Hypothalamus (tissue), 51 donors: ENCODE measurements around the gene CNPY1.
"Not testable (repeated sequence)": the region's sequence is repeated elsewhere in the genome, so short reads cannot be mapped to it uniquely, and the experiment has no call there.

ENCODE experiments used
- DNase-seq, 51 donors: peaks; one replicate each; lab custom pipeline; 2025; lab: John Stamatoyannopoulos, UW

CNPY1 gene

DNA sequence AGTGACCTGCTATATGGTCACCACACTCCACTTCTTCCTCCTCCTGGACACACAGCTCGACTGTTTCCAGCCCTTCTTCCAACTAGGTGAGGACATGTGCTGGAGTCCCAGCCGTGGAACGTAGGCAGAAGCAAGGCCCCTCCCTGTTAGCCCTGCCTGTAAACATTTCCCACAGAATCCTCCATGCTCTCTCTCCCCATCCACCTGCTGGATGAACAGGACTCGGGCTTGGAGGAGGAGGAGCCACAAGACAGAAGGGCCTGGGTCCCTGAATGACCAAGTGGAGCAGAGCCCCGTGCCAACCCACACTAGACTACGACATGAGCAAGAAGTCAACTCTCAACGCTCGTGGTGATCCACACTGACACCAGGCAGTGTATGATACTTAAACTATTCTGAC lies 9.9 kb downstream of the CNPY1 start:
- DNase-seq = no peak

DNA sequence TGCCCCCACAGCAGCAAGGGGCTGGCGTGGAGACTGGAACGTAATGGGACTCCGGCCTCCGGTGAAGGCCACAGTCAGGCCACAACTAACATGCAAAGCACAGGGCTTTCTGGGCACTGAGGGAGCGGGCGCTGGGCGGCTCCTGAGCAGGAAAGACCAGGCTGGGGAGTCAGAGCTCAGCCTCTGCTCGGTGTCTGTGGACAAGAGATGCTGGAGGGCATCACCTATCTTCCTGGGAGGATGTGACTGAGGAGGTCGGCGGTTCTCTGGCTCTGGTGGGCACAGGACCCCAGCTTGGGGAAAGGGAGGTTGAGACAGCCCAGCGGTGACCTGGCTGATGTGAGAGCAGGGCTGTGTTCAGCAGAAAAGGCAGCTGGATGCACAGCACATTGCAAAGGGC lies 11.7 kb downstream of the CNPY1 start:
- no peak for DNase-seq

DNA sequence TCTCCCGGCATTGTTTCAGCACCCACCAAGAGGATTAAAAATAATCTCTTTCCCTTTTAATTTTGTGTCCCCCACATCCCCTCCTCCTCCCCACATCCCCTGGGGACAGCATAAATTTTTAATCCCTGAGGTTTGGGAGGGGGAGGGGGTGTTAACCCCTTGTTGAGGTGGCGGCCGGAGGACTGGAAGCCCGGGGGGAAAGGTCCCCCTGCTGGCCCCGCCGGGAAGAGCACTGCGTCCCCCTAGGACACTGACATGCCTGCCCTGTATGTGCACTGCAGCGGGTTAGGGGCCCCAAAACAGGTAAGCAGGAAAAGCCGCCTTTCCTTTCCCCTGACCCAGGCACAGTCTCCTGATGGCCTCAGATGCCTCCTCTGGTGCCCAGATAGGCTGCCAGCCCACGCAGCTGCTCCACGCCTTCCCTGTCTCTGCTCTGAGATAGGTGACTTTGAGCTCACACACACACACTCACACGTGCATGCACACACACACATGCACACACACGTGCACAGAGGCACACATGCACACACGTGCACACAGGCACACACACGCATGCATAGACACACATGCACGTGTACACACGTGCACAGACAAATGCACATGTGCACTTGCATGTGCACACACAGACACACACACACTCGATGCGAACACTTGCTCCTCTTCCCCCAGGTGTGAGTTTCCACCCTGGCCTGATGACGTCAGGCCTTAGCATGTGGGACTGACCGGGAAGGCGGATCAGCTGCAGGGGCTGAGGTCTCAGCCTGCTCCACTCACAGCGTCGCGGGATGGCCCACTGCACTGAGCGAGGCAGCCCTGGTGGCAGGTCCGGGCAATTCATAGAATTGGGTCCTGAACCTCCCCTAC lies 12.3 kb downstream of the CNPY1 start:
- peak in 3 of 51 donors; percentile 13 to 26 (median 22) for DNase-seq

DNA sequence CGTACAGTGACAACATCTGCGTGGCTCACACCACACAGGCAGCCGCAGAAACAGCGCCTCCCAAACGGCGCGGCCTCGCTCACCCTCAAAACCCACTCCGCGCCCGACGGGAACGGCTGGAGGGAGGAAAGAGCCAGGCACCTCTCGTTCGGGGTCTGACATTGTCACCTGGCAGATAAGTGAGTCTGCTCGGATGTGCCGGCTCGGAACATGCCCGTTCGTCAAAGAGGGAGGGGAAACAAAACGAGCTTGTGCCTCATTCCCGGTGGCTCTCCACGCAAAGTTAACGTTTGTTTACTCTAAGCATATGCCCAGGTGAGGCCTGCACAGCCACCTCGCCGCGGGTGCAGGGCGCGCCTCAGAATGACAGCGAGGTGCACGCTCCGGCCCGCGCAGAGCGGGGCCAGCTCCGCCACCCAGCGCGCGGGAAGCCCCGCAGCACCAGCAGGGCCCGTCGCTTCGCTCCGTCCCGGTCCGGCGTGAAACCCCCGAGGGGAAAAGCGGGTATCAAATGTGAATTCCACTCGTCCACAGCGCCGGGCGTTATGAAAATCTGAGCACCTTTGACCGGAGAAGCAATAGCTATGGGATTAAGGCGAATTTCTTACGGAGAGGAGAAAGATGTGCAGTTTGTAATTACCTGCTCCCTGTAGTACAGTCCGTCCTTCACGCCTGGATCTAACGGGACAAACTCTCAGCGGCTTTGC lies 13.1 kb downstream of the CNPY1 start:
- no peak for DNase-seq

DNA sequence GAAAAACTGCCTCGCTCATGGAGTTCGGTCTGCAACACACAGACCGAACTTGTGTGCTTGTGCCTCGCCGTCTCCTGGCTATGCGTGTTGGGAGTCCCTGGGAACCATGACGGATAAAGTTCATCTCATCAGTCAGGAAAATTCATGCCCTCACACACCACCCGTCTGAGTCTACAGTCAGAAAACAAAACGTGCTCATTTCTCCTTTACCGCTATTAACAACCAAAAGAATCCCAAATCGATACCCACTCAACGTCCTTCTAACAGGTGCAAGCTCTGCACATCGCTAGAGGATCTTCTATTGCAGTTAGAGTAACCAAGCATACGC lies 13.6 kb downstream of the CNPY1 start:
- no peak for DNase-seq

DNA sequence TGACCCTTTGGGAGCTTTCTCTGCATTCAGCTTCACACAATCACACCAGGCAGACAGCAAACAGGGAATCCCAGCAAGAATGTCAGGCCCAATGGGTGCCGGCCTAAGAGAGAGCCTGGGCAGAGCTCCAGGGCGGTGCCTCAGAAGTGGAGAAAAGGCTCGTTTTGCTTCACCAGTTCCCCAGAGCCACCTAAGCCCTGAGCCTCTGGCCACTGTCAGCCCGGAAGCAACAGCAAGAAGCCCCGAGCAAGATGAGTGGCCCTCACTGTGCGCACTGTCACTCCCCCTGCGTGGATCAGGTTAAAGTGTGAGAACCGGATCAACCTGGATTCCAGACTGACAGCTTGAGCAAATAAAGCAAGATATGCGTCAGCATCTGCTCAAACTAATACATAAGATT lies 14.7 kb downstream of the CNPY1 start:
- DNase-seq = no peak

DNA sequence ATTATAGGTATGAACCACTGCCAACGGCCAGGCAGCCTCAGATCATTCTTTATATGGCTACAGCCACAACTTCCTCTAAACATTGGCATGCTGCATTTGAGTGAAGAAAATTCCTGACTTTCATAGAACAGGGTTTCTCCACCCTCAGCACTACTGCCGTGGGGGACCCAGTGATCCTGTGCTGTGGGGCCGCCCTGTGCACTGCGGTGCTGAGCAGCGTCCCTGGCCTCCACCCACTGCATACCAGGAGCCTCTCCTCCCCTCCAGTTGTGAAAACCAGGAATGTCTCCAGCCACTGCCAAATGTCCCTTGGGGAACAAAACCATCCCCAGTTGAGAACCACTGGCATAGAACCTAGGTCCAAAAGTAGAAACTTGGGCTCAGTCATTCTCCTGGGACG lies 15.8 kb downstream of the CNPY1 start:
- no peak for DNase-seq

DNA sequence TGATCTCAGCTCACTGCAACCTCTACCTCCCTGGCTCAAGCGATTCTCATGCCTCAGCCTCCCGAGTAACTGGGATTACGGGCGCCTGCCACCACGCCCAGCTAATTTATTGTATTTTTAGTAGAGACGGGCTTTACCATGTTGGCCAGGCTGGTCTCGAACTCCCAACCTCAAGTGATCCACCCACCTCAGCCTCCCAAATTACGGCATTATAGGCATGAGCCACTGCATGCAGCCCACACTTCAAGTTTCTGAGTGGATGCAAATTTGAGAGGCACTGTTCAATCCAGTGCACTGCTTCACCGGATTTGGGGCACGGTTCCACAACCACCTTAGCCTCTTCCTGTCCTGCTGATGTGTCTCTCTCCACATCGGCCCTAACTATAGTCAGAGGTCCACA lies 16.5 kb downstream of the CNPY1 start:
- DNase-seq = no peak

DNA sequence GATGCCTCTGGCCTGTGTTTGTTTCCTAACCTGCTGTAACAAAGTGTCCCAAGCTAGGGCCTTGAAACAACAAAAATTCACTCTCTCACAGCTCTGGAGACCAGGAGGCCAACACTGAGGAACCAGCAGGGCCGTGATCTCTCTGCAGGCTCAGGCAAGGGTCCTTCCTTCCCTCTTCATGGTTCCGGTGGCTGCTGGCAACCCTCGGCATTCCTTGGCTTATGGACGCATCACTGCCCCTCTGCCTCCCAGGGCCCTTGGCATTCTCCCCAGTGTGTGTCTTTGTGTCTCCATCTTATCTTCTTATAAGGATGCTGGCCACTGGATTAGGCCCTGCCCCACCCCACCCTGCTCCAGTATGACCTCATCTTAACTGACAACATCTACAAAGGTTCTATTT lies 17.0 kb downstream of the CNPY1 start:
- DNase-seq = no peak

DNA sequence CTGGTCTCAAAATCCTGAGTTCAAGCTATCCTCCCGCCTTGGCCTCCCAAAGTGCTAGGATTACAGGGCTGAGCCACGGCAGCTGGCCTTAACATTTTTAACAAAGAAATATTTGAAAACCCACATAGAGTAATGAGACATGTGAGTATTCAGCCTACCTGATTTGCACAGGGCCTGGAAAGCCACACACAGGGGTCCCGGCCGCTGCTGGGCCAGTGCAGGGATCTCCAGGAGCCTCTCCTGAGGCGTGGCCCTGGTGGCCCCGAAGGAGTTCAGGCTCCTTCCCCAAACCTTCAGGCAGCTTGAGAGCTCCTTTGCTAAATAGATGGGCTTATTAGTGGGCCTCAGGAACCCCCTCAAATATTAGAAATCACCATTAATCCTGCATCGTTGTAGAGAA lies 18.7 kb downstream of the CNPY1 start:
- DNase-seq = no peak

DNA sequence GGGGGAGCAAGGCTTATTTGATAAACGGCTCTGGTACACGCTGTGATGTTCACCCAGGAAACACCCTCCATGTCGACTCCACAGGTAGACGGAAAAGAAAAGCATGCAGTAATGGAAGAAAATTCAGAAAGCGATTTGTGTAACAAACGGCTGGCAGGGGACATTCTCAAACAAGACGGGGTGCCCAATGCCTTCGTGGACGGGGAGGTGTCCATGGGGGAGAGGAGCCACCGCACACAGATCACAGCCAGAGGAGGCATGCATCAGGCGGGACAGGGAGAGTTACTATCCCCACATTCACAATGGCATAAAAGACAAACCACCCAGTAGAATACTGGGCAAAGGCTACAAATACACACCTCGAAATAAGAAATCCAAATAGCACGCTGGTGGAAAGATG lies 20.1 kb downstream of the CNPY1 start:
- no peak for DNase-seq

DNA sequence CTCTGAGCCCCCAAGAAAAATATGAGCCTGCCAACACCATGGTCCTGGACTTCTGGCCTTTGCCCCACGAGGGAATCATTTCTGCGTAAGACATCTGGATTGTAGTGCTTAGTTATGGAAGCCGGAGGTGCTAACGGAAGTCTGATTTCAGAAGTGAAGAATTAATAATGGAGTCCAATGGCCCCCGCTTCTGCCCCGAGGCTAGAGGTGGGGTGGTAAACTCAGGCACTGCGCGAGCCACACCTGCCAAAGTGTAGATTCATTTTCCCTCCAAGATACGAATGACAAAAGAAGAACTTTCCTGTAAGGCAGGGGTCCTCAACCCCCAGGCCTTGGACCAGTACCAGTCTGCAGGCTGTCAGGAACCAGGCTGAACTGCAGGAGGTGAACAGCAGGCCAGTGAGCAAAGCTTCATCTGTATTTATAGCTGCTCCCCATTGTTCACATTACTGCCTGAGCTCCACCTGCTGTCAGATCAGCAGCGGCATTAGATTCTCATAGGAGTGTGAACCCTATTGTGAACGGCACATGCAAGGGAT lies 22.3 kb downstream of the CNPY1 start:
- DNase-seq = no peak

DNA sequence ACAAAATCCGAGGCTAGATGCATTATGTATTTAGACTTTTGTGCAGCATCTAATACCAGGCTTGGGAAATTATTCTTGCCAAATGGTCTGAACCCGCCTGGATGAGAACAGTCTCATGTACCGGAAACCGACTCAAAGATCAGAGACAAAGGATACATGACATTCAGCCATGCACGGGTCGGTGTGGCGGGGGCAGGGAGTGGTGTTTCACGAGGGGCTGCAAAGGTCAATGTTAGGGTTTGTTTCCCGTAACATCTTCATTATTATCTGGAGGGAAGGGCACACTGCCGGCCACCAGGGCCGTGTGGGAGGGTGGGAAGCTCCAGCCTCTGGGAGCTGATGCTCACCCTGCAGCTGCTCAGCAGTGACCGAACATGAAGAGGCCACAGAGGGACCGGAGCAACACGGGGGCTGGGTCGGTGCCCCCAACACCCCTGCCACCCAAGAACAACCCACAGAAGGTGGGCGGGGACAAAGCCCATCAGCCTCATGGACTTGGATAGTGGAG lies 23.1 kb downstream of the CNPY1 start:
- DNase-seq = no peak

DNA sequence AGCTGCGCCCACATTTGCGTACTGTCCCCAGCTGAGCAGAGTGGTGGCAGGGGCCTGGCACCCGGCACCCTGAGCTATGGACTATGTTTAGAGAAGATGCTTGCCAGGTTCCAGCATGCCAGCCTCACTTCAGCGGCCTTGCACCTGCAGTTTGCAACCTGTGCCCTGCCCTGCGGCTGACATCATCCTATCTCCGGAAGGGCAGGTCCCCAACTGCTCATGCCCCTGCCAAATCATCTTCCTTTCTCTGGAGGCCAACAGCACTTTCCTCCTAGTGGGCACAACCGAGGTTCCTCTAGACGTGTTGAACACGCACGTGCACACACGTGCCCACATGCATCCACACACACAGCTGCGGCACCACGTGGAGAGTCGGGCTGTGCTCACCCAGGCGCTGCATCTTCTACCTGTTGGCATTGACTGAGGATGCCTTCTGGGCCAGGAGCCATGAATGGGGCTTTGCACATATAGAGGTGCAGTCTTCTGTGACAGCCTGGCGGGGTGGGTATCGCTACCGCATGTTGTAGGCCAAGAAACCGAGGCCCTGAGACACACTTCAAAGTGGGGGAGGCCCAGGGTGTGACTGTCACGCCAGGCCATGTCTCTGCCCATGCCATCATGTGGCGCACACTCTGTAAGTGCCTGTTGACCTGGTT lies 24.5 kb downstream of the CNPY1 start:
- no peak for DNase-seq

DNA sequence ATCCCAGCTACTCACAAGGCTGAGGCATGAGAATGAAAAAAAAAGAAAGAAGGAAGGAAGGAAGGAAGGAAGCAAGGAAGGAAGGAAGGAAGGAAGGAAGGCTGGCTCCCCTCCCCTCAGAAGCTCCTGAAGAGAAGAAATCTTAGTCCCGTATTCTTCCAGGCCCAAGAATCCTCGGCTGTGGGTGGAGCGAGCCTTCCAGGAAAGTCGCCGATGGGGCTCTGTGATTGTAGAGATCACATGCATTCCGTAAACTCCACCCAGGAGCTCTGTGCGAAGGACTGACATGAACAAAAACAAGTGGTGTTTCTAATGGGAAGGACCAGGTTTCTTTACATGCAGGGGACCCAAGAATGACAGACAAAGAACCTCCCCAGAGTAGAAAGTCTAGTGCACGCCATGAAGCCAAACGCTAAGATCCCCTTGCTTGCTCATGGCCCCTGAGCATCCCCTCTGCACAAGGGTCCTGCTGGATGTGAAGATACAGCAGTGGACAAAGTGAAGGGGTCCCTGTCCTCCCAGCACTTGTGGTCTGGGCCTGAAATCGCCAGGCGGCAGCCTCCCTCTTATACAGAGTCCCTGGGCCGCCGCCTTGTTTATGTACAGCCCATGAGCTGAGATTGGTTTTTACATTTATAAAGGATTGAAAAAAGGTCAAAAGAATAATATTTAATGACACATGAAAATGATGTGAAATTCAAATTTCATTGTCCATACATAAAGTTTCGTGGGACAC lies 25.2 kb downstream of the CNPY1 start:
- DNase-seq = no peak

DNA sequence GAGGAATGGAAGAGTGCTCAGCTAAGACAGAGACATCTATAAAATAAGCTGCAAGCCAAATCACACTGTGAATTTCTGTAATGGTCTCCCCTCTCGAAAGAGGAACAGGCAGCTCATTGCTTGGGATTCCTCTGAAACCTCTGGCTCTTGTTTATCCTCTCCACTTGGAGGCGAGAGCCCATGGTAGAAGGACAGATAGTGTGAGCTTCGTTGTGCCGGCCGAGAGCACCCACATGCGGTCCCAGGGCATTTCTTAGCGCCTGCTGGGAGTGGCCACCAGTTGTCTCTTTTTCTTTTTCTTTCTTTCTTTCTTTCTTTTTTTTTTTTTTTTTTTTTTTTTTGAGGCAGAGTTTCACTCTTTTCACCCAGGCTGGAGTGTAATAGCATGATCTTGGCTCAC lies 26.2 kb downstream of the CNPY1 start:
- DNase-seq = no peak

DNA sequence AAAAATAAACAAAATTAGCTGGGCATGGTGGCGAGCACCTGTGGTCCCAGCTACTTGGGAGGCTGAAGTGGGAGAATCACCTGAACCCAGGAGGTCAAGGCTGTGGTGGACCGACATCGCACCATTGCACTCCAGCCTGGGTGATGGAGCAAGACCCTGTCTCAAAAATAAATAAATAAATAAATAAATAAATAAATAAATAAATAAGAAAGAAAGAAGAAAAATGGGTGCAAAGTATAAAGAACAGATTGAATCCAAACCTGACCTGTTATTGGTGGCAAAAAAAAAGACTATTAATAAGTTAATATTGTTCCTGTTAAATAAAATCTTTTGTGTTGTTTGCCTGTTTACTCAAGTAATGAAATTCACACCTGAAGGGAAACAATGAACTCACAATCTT lies 27.0 kb downstream of the CNPY1 start:
- DNase-seq = not testable (repeated sequence)

DNA sequence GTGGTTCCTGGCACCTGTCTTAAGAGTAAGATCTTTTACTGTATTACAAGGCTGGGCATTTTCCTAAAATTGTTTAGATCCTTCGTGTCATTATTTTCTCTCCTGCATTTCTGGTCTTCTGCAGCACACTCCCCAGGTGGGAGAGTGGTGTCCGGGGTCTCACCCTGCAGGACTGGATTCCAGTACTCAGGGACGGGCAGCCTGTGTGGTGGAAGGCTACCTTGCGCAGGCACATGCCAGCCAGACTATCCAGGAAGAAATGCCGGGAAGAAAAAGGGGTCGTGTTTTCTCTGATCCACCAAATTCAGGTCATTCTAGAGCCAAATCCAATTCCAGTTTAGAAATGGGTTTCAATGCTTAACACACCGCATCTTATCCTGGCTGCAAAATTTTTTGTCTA lies 27.7 kb downstream of the CNPY1 start:
- no peak for DNase-seq

DNA sequence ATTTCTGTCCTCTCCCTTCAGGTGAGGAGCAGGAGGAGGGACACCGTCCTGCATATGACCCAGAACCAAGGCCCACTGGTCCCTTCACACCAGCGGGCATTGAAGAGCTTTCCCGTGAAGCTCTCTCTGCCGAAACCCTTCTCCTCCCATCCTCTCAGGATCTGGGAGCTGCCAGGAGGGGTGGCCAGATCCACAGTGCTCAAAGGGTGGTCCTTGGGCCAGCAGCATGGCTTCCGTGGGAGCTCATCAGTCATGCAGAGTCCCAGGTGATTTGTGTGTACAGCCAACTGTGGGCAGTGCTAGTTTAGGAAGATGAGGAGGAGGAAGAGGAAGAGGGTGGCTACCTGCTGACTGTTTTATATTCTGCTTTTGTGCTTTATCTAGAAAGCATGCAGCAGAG lies 28.4 kb downstream of the CNPY1 start:
- no peak for DNase-seq

DNA sequence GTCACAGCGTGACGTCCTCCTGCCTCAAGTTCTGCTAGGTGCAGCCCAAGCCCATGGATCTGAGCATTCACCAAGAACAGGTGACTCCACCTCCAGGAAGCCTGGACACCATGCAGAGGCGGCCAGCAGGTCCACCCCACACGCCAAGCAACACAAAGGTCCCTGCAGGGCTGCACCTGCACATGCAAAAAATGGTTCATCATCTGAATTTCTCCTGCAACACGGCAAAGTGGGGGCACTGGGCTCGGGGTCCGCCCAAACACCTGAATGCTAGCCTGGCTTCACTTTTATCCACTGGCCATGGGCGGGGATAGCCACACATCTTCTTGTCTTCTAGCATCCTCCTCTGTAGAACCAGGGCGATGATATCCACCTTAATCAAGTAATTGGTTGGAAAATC lies 28.9 kb downstream of the CNPY1 start:
- DNase-seq = no peak

DNA sequence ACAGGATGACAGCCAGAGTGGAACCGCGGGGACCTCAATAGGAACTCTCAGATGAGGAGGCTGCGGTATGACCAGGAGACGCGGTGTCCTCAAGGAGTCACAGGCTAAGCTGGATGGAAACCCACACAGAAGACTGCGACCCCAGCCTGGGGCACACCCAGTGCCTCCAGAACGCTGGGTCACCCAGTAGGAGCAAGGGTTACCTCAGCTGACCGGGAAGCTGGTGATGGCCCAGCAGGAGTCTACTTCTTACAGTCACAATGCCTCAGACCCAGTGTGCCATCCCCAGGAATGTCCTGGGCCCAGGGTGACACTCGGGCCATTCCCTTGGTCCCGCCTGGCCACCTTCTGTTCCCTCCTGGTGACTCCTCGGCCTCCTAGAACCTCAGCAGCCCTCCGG lies 29.9 kb downstream of the CNPY1 start:
- DNase-seq = no peak
